ENCODE measurements around the gene CCR9.
"Not testable (repeated sequence)": the region's sequence is repeated elsewhere in the genome, so short reads cannot be mapped to it uniquely, and the experiment has no call there.

DNA sequence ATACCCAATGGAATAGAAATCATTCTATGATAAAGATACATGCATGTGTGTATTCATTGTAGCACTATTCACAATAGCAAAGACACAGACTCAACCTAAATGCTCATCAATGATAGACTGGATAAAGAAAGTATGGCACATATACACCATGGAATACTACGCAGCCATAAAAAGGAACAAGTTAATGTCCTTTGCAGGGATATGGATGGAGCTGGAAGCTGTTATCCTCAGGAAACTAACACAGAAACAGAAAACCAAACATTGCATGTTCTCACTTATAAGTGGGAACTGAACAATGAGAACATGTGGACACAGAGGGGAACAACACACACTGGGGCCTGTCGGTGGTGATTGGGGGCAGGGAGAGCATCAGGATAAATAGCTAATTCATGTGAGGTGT is 29.3 kb upstream of the CCR9 start:
- not testable (repeated sequence) for TF ChIP-seq EZH2 (IDR thresholded peaks at IDR 0.05); POLR2AphosphoS5 (IDR thresholded peaks at IDR 0.05; ENCODE audit: borderline replicate concordance, low read depth, low read length); FOXP2 (optimal IDR thresholded peaks at IDR 0.05; ENCODE audit: control extremely low read depth, extremely low read length, insufficient read depth)
